Lower lobe of right lung (tissue), 2 donors: ENCODE results near the gene MARF1. TPM values are rescaled to one million over a fixed set of nuclear protein-coding genes. Genes with fewer than 3 reads are reported as not detected.
"Not testable (repeated sequence)": the region's sequence is repeated elsewhere in the genome, so short reads cannot be mapped to it uniquely, and the experiment has no call there.

Experiments used
- ATAC-seq, 2 donors: fragments of 200-7000 bp; cut with Tn5 transposase; one replicate each; pipeline ENCODE4 v1.9.1; 2020 to 2022; ENCODE audit warnings: mild to moderate bottlenecking in 2 of 2, moderate library complexity in 2 of 2
- DNase-seq: peaks from one replicate; pipeline ENCODE4 v3.0.0-alpha.2; 2020
- H3K27ac ChIP-seq: fragments of 200-600 bp; one replicate; pipeline ENCODE4 v1.8.0; 2022
- H3K27me3 ChIP-seq: fragments of 200-600 bp; one replicate; pipeline ENCODE4 v1.8.0; 2022; ENCODE audit warnings: low read depth
- H3K36me3 ChIP-seq: fragments of 200-600 bp; one replicate; pipeline ENCODE4 v1.8.0; 2022; ENCODE audit warnings: mild to moderate bottlenecking
- H3K4me1 ChIP-seq: fragments of 200-600 bp; one replicate; pipeline ENCODE4 v1.8.0; 2022
- H3K4me3 ChIP-seq: fragments of 200-600 bp; one replicate; pipeline ENCODE4 v1.8.0; 2022; ENCODE audit warnings: mild to moderate bottlenecking
- H3K9me3 ChIP-seq: fragments of 200-600 bp; one replicate; pipeline ENCODE4 v1.8.0; 2022
- CTCF ChIP-seq: fragments of 200-600 bp; IDR thresholded peaks from one replicate; pipeline ENCODE4 v1.8.0; 2022; ENCODE audit warnings: antibody characterized with exemption, mild to moderate bottlenecking
- intact Hi-C: fragments of 100-400 bp; cut with DNase I; formaldehyde crosslinking; loops from one replicate; pipeline ENCODE4 v1.11.0; 2022
- total RNA-seq: library from RNA; stranded (reverse); fragmentation: NEBNext Ultra II Directional; extraction: Animal tissue kit (Norgen Biotek cat#: 25700); gene quantifications from one replicate; pipeline ENCODE4 v1.2.1, GENCODE V29; 2021
- donor health status: DM: no; HTN: yes; CAD: no; lungs with severe emphysema.

Gene MARF1
- total RNA-seq, 1 donor from 2014 or later, result 111 TPM

GRCh38 chr16:15573274-15573895, 69.6 kb downstream of the MARF1 start:
- TF ChIP-seq CTCF, result no peak
- H3K36me3 ChIP-seq, result no peaks in the 10 kb centered on the region
- DNase-seq (no peak), ATAC-seq (no peak)
- H3K27me3 ChIP-seq, result no peaks in the 10 kb centered on the region
- no peak overlapping the region for H3K27ac ChIP-seq
- H3K9me3 ChIP-seq, result no peaks in the 10 kb centered on the region
- H3K4me1 ChIP-seq, result peaks cover 17% of the 10 kb centered on the region
- intact Hi-C loops, result no loop called here
- no peak overlapping the region for H3K4me3 ChIP-seq

GRCh38 chr16:15572329-15573001, 70.5 kb downstream of the MARF1 start:
- peaks cover 17% of the 10 kb centered on the region for H3K4me1 ChIP-seq
- no peaks in the 10 kb centered on the region for H3K36me3 ChIP-seq
- no peaks in the 10 kb centered on the region for H3K9me3 ChIP-seq
- ATAC-seq (no peak), DNase-seq (no peak)
- intact Hi-C loops, result no loop called here
- no peaks in the 10 kb centered on the region for H3K27me3 ChIP-seq
- no peak overlapping the region for H3K4me3 ChIP-seq
- TF ChIP-seq CTCF, result no peak
- no peak overlapping the region for H3K27ac ChIP-seq

GRCh38 chr16:15571557-15571956, 71.4 kb downstream of the MARF1 start:
- no peaks in the 10 kb centered on the region for H3K9me3 ChIP-seq

GRCh38 chr16:15570666-15571065, 72.3 kb downstream of the MARF1 start:
- H3K4me3 ChIP-seq, DNase-seq, H3K9me3 ChIP-seq, H3K27me3 ChIP-seq, H3K27ac ChIP-seq, H3K36me3 ChIP-seq, intact Hi-C loops, ATAC-seq: not testable (repeated sequence)
- peaks cover 12% of the 10 kb centered on the region for H3K4me1 ChIP-seq

More at GRCh38 chr16:15571557-15571956, 71.4 kb downstream of the MARF1 start:
- TF ChIP-seq CTCF, result no peak
- intact Hi-C loops, result no loop called here
- Histone ChIP-seq H3K27me3 (no peaks in the 10 kb centered on the region), H3K4me3 (no peak overlapping the region), H3K4me1 (peaks cover 13% of the 10 kb centered on the region), H3K27ac (no peak overlapping the region), H3K36me3 (no peaks in the 10 kb centered on the region)
- DNase-seq (no peak), ATAC-seq (no peak)

- H3K4me1 ChIP-seq, result peaks cover 9% of the 10 kb centered on the region
- no peaks in the 10 kb centered on the region for H3K36me3 ChIP-seq
- no peak for TF ChIP-seq CTCF
- H3K27me3 ChIP-seq, result no peaks in the 10 kb centered on the region
- H3K4me3 ChIP-seq, result no peak overlapping the region
- no peak overlapping the region for H3K27ac ChIP-seq
- ATAC-seq (no peak), DNase-seq (no peak)
- H3K9me3 ChIP-seq, result no peaks in the 10 kb centered on the region
- intact Hi-C loops, result no loop called here
Measured at GRCh38 chr16:15567823-15568222, 75.1 kb downstream of the MARF1 start.

GRCh38 chr16:15566095-15566494, 76.9 kb downstream of the MARF1 start:
- Histone ChIP-seq H3K9me3 (no peaks in the 10 kb centered on the region), H3K27me3 (no peaks in the 10 kb centered on the region), H3K36me3 (no peaks in the 10 kb centered on the region), H3K4me1 (no peaks in the 10 kb centered on the region), H3K27ac (no peak overlapping the region), H3K4me3 (no peak overlapping the region)
- DNase-seq, result no peak
- no peak for ATAC-seq
- TF ChIP-seq CTCF, result no peak
- intact Hi-C loops, result no loop called here
